Endothelial cell of umbilical vein (primary cell): ENCODE measurements around the gene GSE1. TPM values are rescaled to one million over a fixed set of nuclear protein-coding genes. Genes with fewer than 3 reads are reported as not detected.

Source experiments
- BruUV-seq: library from RNA; stranded (reverse); fragments of 400-500 nt; replicated peaks from 2 replicates; lab custom pipeline; 2021; lab: Mats Ljungman, UMichigan
- CTCF ChIA-PET: fragments of 300-600, 350-600 bp; sonication (Branson Sonifier 250); formaldehyde crosslinking; loops from one replicate; lab custom pipeline; 2021; ENCODE audit warnings: antibody characterized with exemption, inconsistent platforms; lab: Charles Lee
- POLR2A ChIA-PET: fragments of 300-600, 350-600 bp; sonication (Branson Sonifier 250); formaldehyde crosslinking; loops from one replicate; lab custom pipeline; 2021; ENCODE audit warnings: antibody characterized with exemption, inconsistent platforms; lab: Charles Lee
- DNase-seq: peaks from one replicate; pipeline ENCODE4 v3.0.0-alpha.2; 2011; ENCODE audit warnings: low read depth, low spot score
- FAIRE-seq: peaks from 2 replicates; lab custom pipeline; 2011; peaks lifted over from hg19 to GRCh38; lab: Jason Lieb, UNC
- H2AFZ ChIP-seq: 2 replicates; pipeline ENCODE4 v1.6.0; 2012; ENCODE audit warnings: low read depth, low read length, control low read depth, inconsistent platforms
- H3K27ac ChIP-seq: 2 replicates; pipeline ENCODE4 v1.5.1; 2011; ENCODE audit warnings: low read depth, mild to moderate bottlenecking, control low read depth, low read length, moderate library complexity; ENCODE audit not compliant: insufficient read depth
- H3K27me3 ChIP-seq, 2 experiments: 2 replicates each; pipeline versions ENCODE4 v1.6.0 to v1.6.1; 2011; ENCODE audit warnings: low read length in 2 of 2, mixed read lengths in 1 of 2; ENCODE audit not compliant: control insufficient read depth in 2 of 2, insufficient read depth in 2 of 2
- H3K36me3 ChIP-seq, 2 experiments: 2 replicates in 1 of 2; 3 replicates in 1 of 2; pipeline ENCODE4 v1.5.1; 2011; ENCODE audit warnings: low read length in 2 of 2, mild to moderate bottlenecking in 1 of 2, moderate library complexity in 1 of 2; ENCODE audit not compliant: control insufficient read depth in 2 of 2, insufficient read depth in 2 of 2; ENCODE audit errors: extremely low read depth in 1 of 2
- H3K4me1 ChIP-seq: 3 replicates; pipeline ENCODE4 v1.5.1; 2011; ENCODE audit warnings: mild to moderate bottlenecking, low read length; ENCODE audit not compliant: control insufficient read depth, insufficient read depth; ENCODE audit errors: extremely low read depth
- H3K4me2 ChIP-seq: 2 replicates; pipeline ENCODE4 v1.6.1; 2011; ENCODE audit warnings: low read length, control low read depth, mixed read lengths; ENCODE audit not compliant: insufficient read depth
- H3K4me3 ChIP-seq, 3 experiments: fragments of 200-600 bp in 1 of 3; sonication (generic), shearing (Covaris generic) in 1 of 3; replicated peaks in 1 of 3; 2 replicates each; pipeline ENCODE4 v1.5.1; 2011 to 2016; ENCODE audit warnings: control low read depth in 3 of 3, low read length in 3 of 3, mild to moderate bottlenecking in 2 of 3, inconsistent platforms in 1 of 3, low read depth in 1 of 3, moderate library complexity in 1 of 3; ENCODE audit not compliant: insufficient read depth in 1 of 3
- H3K79me2 ChIP-seq: 2 replicates; pipeline ENCODE4 v1.6.0; 2012; ENCODE audit warnings: low read length, inconsistent platforms; ENCODE audit not compliant: control insufficient read depth, insufficient read depth
- H3K9ac ChIP-seq: replicated peaks from 2 replicates; pipeline ENCODE3; 2011; ENCODE audit warnings: low read length, control low read depth; ENCODE audit not compliant: insufficient read depth; ENCODE audit errors: extremely low read depth
- H3K9me1 ChIP-seq: replicated peaks from 3 replicates; pipeline ENCODE4 v1.6.0; 2011; ENCODE audit warnings: mild to moderate bottlenecking, low read length; ENCODE audit not compliant: control insufficient read depth, insufficient read depth; ENCODE audit errors: extremely low read depth
- H3K9me3 ChIP-seq: replicated peaks from 2 replicates; pipeline ENCODE4 v1.5.1; 2012; ENCODE audit warnings: low read length, inconsistent platforms; ENCODE audit not compliant: control insufficient read depth, insufficient read depth
- H4K20me1 ChIP-seq: replicated peaks from 2 replicates; pipeline ENCODE3; 2011; ENCODE audit warnings: mild to moderate bottlenecking, low read length; ENCODE audit not compliant: control insufficient read depth, insufficient read depth; ENCODE audit errors: extremely low read depth
- EZH2 ChIP-seq: IDR thresholded peaks from 2 replicates; pipeline ENCODE4 v1.6.1; 2012; ENCODE audit warnings: borderline replicate concordance, low read depth, mild to moderate bottlenecking, moderate library complexity, low read length, inconsistent platforms; ENCODE audit not compliant: severe bottlenecking
- FOS ChIP-seq: IDR thresholded peaks from 2 replicates; pipeline ENCODE4 v1.6.1; 2011; ENCODE audit warnings: mild to moderate bottlenecking, low read length, moderate library complexity, borderline replicate concordance; ENCODE audit not compliant: insufficient read depth
- GATA2 ChIP-seq: IDR thresholded peaks from 2 replicates; pipeline ENCODE4 v1.7.0; 2011; ENCODE audit warnings: low read depth, mild to moderate bottlenecking, moderate library complexity, mixed read lengths, low read length; ENCODE audit not compliant: insufficient read length, insufficient read depth
- JUN ChIP-seq: IDR thresholded peaks from 2 replicates; pipeline ENCODE4 v1.6.1; 2011; ENCODE audit warnings: borderline replicate concordance, low read depth; ENCODE audit not compliant: insufficient read length, insufficient read depth
- MYC ChIP-seq: IDR thresholded peaks from one replicate; pipeline ENCODE4 v1.6.1; 2011; ENCODE audit warnings: mild to moderate bottlenecking, low read depth, low read length
- POLR2AphosphoS5 ChIP-seq: IDR thresholded peaks from 2 replicates; pipeline ENCODE4 v1.6.1; 2012; ENCODE audit warnings: low read depth, mild to moderate bottlenecking, control low read depth, low read length, moderate library complexity; ENCODE audit not compliant: insufficient read depth
- dilution Hi-C: fragments of 300-500 bp; cut with MboI; formaldehyde crosslinking; loops from one replicate; pipeline ENCODE4 v1.15.0; 2019; ENCODE audit warnings: low sequenced_read_pairs; ENCODE audit not compliant: extremely low pct_ligation_motif_present
- intact Hi-C: fragments of 100-400 bp; cut with micrococcal nuclease; formaldehyde crosslinking; loops from one replicate; pipeline ENCODE4 v1.10.0; 2022
- polyA plus RNA-seq, 4 experiments: library from polyadenylated mRNA; depleted of rRNA in 3 of 4; stranded (reverse) in 3 of 4; unstranded in 1 of 4; fragments of >200 nt; gene quantifications; 2 replicates each; pipeline versions ENCODE4 v1.2.1 to v1.2.3, GENCODE V29; 2011 to 2012; ENCODE audit warnings: missing spikeins in 1 of 4
- total RNA-seq: library from RNA; stranded (reverse); gene quantifications from 2 replicates; pipeline ENCODE4 v1.2.3, GENCODE V29; 2021
- TF ChIP-seq, protein P1 (sequence below), 2 donors: IDR thresholded peaks; 1 replicate in 1 of 2; 2 replicates in 1 of 2; pipeline ENCODE4 v1.5.1; 2011; ENCODE audit warnings: low read length in 2 of 2, mild to moderate bottlenecking in 2 of 2, moderate library complexity in 2 of 2, control low read depth in 1 of 2, inconsistent platforms in 1 of 2, low read depth in 1 of 2; ENCODE audit not compliant: insufficient read depth in 1 of 2; ENCODE audit errors: extremely low read depth in 1 of 2

The GSE1 gene
- total and polyA plus RNA-seq, 2 donors (not counting 3 experiments of a cell fraction or from before 2014, with no cell fraction given): 4.2 to 18.3 TPM

DNA sequence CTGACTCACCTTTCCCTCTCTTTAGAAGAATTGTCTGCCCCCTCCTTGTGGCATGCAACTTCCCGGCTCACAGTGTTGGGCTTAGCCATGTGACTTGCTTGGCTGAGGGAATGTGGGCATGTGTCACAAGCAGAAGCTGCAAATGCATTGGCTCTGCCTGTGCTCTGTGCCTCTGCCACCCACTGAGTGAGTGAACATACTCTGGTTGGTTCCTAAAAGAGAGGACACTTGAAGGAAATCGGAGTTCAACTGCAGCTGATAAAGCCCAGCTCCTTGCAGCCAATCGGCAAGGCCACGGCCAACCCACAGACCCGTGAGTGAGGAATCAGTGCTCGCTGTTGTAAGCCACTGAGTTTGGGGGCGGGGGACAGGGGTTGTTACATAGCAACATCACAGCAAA is 86.5 kb downstream of the GSE1 start:
- FAIRE-seq (peak; percentile 8), DNase-seq (no peak)
- Histone ChIP-seq H3K9ac (no peak overlapping the region), H3K4me1 (no peaks in the 10 kb centered on the region), H3K9me3 (no peaks in the 10 kb centered on the region), H4K20me1 (no peaks in the 10 kb centered on the region), H3K27ac (no peak overlapping the region), H3K4me3 (no peak overlapping the region), H3K4me2 (no peak overlapping the region), H3K79me2 (no peaks in the 10 kb centered on the region), H2AFZ (no peak overlapping the region), H3K27me3 (no peaks in the 10 kb centered on the region), H3K9me1 (no peaks in the 10 kb centered on the region), H3K36me3 (no peaks in the 10 kb centered on the region)
- POLR2A ChIA-PET: no interaction called here
- no TSS peak for BruUV-seq
- dilution Hi-C loops (no loop called here), intact Hi-C loops (no loop called here)
- TF ChIP-seq POLR2AphosphoS5 (no peak), FOS (no peak), EZH2 (no peak), JUN (no peak), GATA2 (no peak), MYC (no peak)
- TF ChIP-seq, protein P1, sequence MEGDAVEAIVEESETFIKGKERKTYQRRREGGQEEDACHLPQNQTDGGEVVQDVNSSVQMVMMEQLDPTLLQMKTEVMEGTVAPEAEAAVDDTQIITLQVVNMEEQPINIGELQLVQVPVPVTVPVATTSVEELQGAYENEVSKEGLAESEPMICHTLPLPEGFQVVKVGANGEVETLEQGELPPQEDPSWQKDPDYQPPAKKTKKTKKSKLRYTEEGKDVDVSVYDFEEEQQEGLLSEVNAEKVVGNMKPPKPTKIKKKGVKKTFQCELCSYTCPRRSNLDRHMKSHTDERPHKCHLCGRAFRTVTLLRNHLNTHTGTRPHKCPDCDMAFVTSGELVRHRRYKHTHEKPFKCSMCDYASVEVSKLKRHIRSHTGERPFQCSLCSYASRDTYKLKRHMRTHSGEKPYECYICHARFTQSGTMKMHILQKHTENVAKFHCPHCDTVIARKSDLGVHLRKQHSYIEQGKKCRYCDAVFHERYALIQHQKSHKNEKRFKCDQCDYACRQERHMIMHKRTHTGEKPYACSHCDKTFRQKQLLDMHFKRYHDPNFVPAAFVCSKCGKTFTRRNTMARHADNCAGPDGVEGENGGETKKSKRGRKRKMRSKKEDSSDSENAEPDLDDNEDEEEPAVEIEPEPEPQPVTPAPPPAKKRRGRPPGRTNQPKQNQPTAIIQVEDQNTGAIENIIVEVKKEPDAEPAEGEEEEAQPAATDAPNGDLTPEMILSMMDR (IDR thresholded peaks at IDR 0.05; ENCODE audit: extremely low read depth in 1 of 2, insufficient read depth in 1 of 2, low read depth in 1 of 2, low read length in 2 of 2): no peak
- CTCF ChIA-PET: interaction anchor here (1.0 to 1.6 kb wide), 2 partner anchors 10 to 17 kb away, joined by 5 to 7 read pairs; no protein-coding TSS in a partner anchor
